Thyroid gland (tissue), 4 donors: ENCODE measurements around the gene ABLIM1.

Experiments used
- CTCF ChIP-seq, 6 experiments: fragments of 200-600 bp in 3 of 6; fragments of 450-650 bp in 3 of 6; sonication (generic) in 3 of 6; IDR thresholded peaks; one replicate each; pipeline ENCODE4 v1.5.1; 2016 to 2019; ENCODE audit warnings: antibody characterized with exemption in 6 of 6, mild to moderate bottlenecking in 2 of 6, inconsistent platforms in 1 of 6, moderate library complexity in 1 of 6
- POLR2A ChIP-seq, 2 donors: fragments of 450-650 bp; IDR thresholded peaks; one replicate each; pipeline ENCODE4 v1.6.1; 2017; ENCODE audit warnings: antibody characterized with exemption in 2 of 2, mild to moderate bottlenecking in 2 of 2, moderate library complexity in 1 of 2

- no peak for TF ChIP-seq CTCF (IDR thresholded peaks at IDR 0.05)
- no peak for TF ChIP-seq POLR2A (IDR thresholded peaks at IDR 0.05)
These were observed 165.6 kb downstream of the ABLIM1 start for GRCh38 chr10:114492351-114493037.
